DOHH2 (cell line): ENCODE data around the gene DNASE1L2.

ENCODE experiments used
- H3F3A ChIP-seq: fragments of 200-600 bp; sonication (generic), shearing (Covaris generic); 2 replicates; pipeline ENCODE4 v1.6.0; 2016; ENCODE audit warnings: antibody characterized with exemption, mild to moderate bottlenecking; ENCODE audit not compliant: control insufficient read depth, insufficient read depth
- H3K27ac ChIP-seq: fragments of 200-600 bp; sonication (generic); 2 replicates; pipeline ENCODE4 v1.5.1; 2014; ENCODE audit warnings: low read depth, mild to moderate bottlenecking, low read length, moderate library complexity
- H3K27me3 ChIP-seq: fragments of 200-600 bp; sonication (generic); 2 replicates; pipeline ENCODE4 v1.6.1; 2014; ENCODE audit warnings: mild to moderate bottlenecking, low read length, mixed read lengths; ENCODE audit not compliant: control insufficient read depth
- H3K36me3 ChIP-seq: fragments of 200-600 bp; sonication (generic); 2 replicates; pipeline ENCODE4 v1.6.1; 2014; ENCODE audit warnings: mild to moderate bottlenecking, low read length, moderate library complexity, mixed read lengths; ENCODE audit not compliant: control insufficient read depth
- H3K4me1 ChIP-seq: fragments of 200-600 bp; sonication (generic); 2 replicates; pipeline ENCODE4 v1.6.1; 2014; ENCODE audit warnings: mild to moderate bottlenecking, low read length, mixed read lengths; ENCODE audit not compliant: control insufficient read depth
- H3K4me2 ChIP-seq: fragments of 200-600 bp; sonication (generic); 2 replicates; pipeline ENCODE4 v1.6.0; 2014; ENCODE audit warnings: mild to moderate bottlenecking, low read length, moderate library complexity
- H3K4me3 ChIP-seq: fragments of 200-600 bp; sonication (generic); 2 replicates; pipeline ENCODE4 v1.5.1; 2014; ENCODE audit warnings: mild to moderate bottlenecking, low read length, mixed read lengths
- H3K79me2 ChIP-seq: fragments of 200-600 bp; sonication (generic); 2 replicates; pipeline ENCODE4 v1.6.1; 2014; ENCODE audit warnings: mild to moderate bottlenecking, low read length, mixed read lengths; ENCODE audit not compliant: control insufficient read depth
- H3K9me2 ChIP-seq: fragments of 200-600 bp; sonication (generic); replicated peaks from 2 replicates; pipeline ENCODE4 v1.6.1; 2014; ENCODE audit warnings: mild to moderate bottlenecking, low read length, mixed read lengths; ENCODE audit not compliant: control insufficient read depth
- H3K9me3 ChIP-seq: fragments of 200-600 bp; sonication (generic); 2 replicates; pipeline ENCODE4 v1.6.1; 2014; ENCODE audit warnings: antibody characterized with exemption, low read length, mixed read lengths; ENCODE audit not compliant: control insufficient read depth, insufficient read depth
- H4K20me1 ChIP-seq: fragments of 200-600 bp; sonication (generic); 2 replicates; pipeline ENCODE4 v1.6.0; 2014; ENCODE audit warnings: low read depth, mild to moderate bottlenecking, antibody characterized with exemption, low read length, moderate library complexity; ENCODE audit not compliant: control insufficient read depth, insufficient read depth
- EZH2phosphoT487 ChIP-seq: fragments of 200-600 bp; sonication (generic); IDR thresholded peaks from 2 replicates; pipeline ENCODE4 v1.6.1; 2017; ENCODE audit warnings: borderline replicate concordance, mild to moderate bottlenecking, antibody characterized with exemption, low read length, moderate library complexity, mixed read lengths
- TF ChIP-seq, protein P1 (sequence below): fragments of 200-600 bp; sonication (generic); IDR thresholded peaks from one replicate; pipeline ENCODE4 v1.5.1; 2014; ENCODE audit warnings: antibody characterized with exemption, mild to moderate bottlenecking, low read depth, low read length; ENCODE audit not compliant: poor library complexity, severe bottlenecking

DNASE1L2 gene

GRCh38 chr16:2229632-2230250 lies 6.5 kb upstream of the DNASE1L2 start:
- peaks cover 39% of the 10 kb centered on the region for H3K79me2 ChIP-seq
- TF ChIP-seq EZH2phosphoT487, result no peak
- TF ChIP-seq, protein P1, sequence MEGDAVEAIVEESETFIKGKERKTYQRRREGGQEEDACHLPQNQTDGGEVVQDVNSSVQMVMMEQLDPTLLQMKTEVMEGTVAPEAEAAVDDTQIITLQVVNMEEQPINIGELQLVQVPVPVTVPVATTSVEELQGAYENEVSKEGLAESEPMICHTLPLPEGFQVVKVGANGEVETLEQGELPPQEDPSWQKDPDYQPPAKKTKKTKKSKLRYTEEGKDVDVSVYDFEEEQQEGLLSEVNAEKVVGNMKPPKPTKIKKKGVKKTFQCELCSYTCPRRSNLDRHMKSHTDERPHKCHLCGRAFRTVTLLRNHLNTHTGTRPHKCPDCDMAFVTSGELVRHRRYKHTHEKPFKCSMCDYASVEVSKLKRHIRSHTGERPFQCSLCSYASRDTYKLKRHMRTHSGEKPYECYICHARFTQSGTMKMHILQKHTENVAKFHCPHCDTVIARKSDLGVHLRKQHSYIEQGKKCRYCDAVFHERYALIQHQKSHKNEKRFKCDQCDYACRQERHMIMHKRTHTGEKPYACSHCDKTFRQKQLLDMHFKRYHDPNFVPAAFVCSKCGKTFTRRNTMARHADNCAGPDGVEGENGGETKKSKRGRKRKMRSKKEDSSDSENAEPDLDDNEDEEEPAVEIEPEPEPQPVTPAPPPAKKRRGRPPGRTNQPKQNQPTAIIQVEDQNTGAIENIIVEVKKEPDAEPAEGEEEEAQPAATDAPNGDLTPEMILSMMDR, result no peak
- H3K9me3 ChIP-seq, result no peaks in the 10 kb centered on the region
- peaks cover 58% of the 10 kb centered on the region for H3K36me3 ChIP-seq
- no peaks in the 10 kb centered on the region for H3F3A ChIP-seq
- H3K4me3 ChIP-seq, result no peak overlapping the region
- H3K9me2 ChIP-seq, result no peaks in the 10 kb centered on the region
- no peaks in the 10 kb centered on the region for H4K20me1 ChIP-seq
- H3K27me3 ChIP-seq, result no peaks in the 10 kb centered on the region
- H3K4me2 ChIP-seq, result no peak overlapping the region
- H3K4me1 ChIP-seq, result peaks cover 6% of the 10 kb centered on the region
- H3K27ac ChIP-seq, result no peak overlapping the region

DNA sequence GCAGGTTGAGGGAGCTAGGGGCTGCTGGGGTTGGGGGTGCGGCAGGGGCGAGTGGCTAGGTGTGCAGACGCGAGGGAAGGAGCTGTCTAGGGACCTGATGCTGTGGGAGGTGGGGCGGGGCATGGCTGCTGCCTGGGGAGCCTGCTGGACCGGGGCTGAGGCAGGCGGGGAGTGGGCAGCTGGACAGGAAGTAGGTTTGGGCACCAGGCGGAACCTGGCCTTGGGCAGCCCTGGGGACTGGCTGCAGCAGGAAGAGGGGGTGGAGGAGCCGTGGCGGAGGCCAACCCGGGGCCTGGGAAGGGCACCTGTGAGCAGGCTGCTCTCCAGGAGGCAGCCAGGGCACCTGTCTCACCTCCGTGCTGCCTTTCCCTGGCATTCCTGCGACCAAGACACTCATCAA lies 5.9 kb upstream of the DNASE1L2 start:
- H3K36me3 ChIP-seq, result peaks cover 64% of the 10 kb centered on the region
- no peaks in the 10 kb centered on the region for H4K20me1 ChIP-seq

DNA sequence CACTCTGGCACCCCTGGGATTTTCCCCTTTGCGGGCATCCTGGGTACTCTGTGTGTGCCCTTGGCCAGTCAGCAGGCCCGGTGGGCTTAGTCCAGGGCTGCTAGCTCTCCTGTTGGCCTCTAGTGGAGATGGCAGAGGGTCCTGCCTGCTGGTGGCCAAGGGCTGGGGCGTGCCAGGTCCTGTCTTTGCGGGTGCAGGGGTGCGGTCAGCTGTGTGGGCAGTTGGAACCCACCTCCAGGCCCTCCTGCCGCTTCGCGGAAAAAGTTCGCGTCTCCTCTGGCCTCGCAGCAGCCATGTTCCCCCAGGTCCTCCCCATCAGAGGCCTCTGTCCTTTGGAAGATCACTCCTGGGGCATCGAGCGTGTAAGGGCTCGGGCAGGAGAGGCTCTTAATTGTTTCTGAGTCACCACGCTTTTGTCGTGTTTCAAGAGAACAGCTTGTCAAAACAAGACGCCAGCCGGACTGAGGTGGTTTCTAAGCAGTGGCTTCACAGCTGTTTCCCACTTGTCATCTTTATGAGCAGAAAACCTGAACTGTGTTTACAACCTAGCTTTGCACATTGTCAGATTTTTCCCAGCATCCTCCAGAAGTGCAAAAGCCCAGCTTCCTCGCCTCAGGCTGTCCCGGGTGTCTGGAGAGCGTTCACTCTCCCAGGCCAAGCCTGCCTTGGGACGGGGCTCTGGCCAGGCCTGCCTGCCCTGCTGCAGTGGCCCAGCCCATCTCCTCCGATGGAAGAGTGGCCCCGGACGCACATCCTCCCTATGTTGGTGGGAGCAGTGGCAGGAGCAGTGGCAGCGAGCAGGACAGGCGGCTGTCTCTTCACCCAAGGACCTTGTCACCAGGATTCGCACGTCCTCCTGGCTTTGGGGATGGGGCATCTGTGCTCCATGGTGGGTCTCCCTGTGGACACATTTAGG lies 5.0 kb upstream of the DNASE1L2 start:
- Histone ChIP-seq H4K20me1 (no peaks in the 10 kb centered on the region), H3K79me2 (peaks cover 24% of the 10 kb centered on the region), H3K27me3 (no peaks in the 10 kb centered on the region), H3K4me3 (no peak overlapping the region), H3K27ac (no peak overlapping the region), H3K4me1 (no peaks in the 10 kb centered on the region), H3K9me2 (no peaks in the 10 kb centered on the region), H3K4me2 (no peak overlapping the region), H3K36me3 (peaks cover 66% of the 10 kb centered on the region), H3F3A (no peaks in the 10 kb centered on the region), H3K9me3 (no peaks in the 10 kb centered on the region)
- no peak for TF ChIP-seq EZH2phosphoT487
- TF ChIP-seq, protein P1, result no peak

More for the DNA sequence above, 5.9 kb upstream of the DNASE1L2 start:
- no peaks in the 10 kb centered on the region for H3F3A ChIP-seq
- no peaks in the 10 kb centered on the region for H3K9me3 ChIP-seq
- no peaks in the 10 kb centered on the region for H3K9me2 ChIP-seq
- no peaks in the 10 kb centered on the region for H3K4me1 ChIP-seq
- H3K4me2 ChIP-seq, result no peak overlapping the region
- H3K27me3 ChIP-seq, result no peaks in the 10 kb centered on the region
- no peak overlapping the region for H3K4me3 ChIP-seq
- H3K79me2 ChIP-seq, result peaks cover 33% of the 10 kb centered on the region
- TF ChIP-seq, protein P1, result no peak
- TF ChIP-seq EZH2phosphoT487, result no peak
- H3K27ac ChIP-seq, result no peak overlapping the region
